Smooth muscle cell (in vitro differentiated cells): ENCODE measurements around the gene LRRC7. TPM values are rescaled to one million over a fixed set of nuclear protein-coding genes. Genes with fewer than 3 reads are reported as not detected.

Experiments used
- DNase-seq: peaks from one replicate; lab custom pipeline; 2025; ENCODE audit not compliant: unreplicated experiment; lab: John Stamatoyannopoulos, UW
- H2AFZ ChIP-seq: fragments of 200-600 bp; sonication (generic); 2 replicates; pipeline ENCODE4 v1.6.0; 2016; ENCODE audit warnings: antibody characterized with exemption, low read depth, mild to moderate bottlenecking
- H3F3A ChIP-seq: fragments of 200-600 bp; sonication (generic); 2 replicates; pipeline ENCODE4 v1.6.0; 2017; ENCODE audit warnings: antibody characterized with exemption, low read depth
- H3K27ac ChIP-seq: fragments of 200-600 bp; sonication (generic); 2 replicates; pipeline ENCODE4 v1.5.1; 2016; ENCODE audit warnings: low read depth, mild to moderate bottlenecking
- H3K27me3 ChIP-seq: fragments of 200-600 bp; sonication (generic); 2 replicates; pipeline ENCODE4 v1.6.1; 2016; ENCODE audit warnings: low read depth, mild to moderate bottlenecking
- H3K36me3 ChIP-seq: fragments of 200-600 bp; sonication (generic); 2 replicates; pipeline ENCODE4 v1.5.1; 2016; ENCODE audit warnings: low read depth
- H3K4me1 ChIP-seq: fragments of 200-600 bp; sonication (generic); 2 replicates; pipeline ENCODE4 v1.5.1; 2016; ENCODE audit warnings: low read depth
- H3K4me2 ChIP-seq: fragments of 200-600 bp; sonication (generic); 2 replicates; pipeline ENCODE4 v1.6.0; 2016; ENCODE audit warnings: mild to moderate bottlenecking
- H3K4me3 ChIP-seq: fragments of 200-600 bp; sonication (generic); 2 replicates; pipeline ENCODE4 v1.5.1; 2016; ENCODE audit warnings: mild to moderate bottlenecking
- H3K79me2 ChIP-seq: fragments of 200-600 bp; sonication (generic); 2 replicates; pipeline ENCODE4 v1.6.0; 2016; ENCODE audit warnings: low read depth, mild to moderate bottlenecking
- H3K9ac ChIP-seq: fragments of 200-600 bp; sonication (generic); 2 replicates; pipeline ENCODE4 v1.6.0; 2016; ENCODE audit warnings: low read depth
- H3K9me3 ChIP-seq: fragments of 200-600 bp; sonication (generic); replicated peaks from 2 replicates; pipeline ENCODE4 v1.5.1; 2016; ENCODE audit warnings: low read depth
- H4K20me1 ChIP-seq: fragments of 200-600 bp; sonication (generic); 2 replicates; pipeline ENCODE4 v1.6.0; 2016; ENCODE audit warnings: low read depth
- WGBS: methylation state at CpG from one replicate; pipeline ENCODE4 v1.1.7; 2016; ENCODE audit warnings: low lambda C conversion rate; 5-methylcytosine and 5-hydroxymethylcytosine counted together
- polyA plus RNA-seq: library from polyadenylated mRNA; unstranded; fragments of >200 nt; fragmentation: Nextera tagmentation; extraction: Ambion mirVana; gene quantifications from 2 replicates; pipeline ENCODE4 v1.2.1, GENCODE V29; 2016
- total RNA-seq: library from RNA; depleted of rRNA; stranded (reverse); fragments of >200 nt; gene quantifications from 2 replicates; pipeline ENCODE4 v1.2.3, GENCODE V29; 2014
- TF ChIP-seq, protein P1 (sequence below): fragments of 200-600 bp; sonication (generic); IDR thresholded peaks from 2 replicates; pipeline ENCODE4 v1.5.1; 2017; ENCODE audit warnings: borderline replicate concordance, mild to moderate bottlenecking, antibody characterized with exemption; ENCODE audit not compliant: insufficient read depth, poor library complexity, severe bottlenecking

The LRRC7 gene
- total and polyA plus RNA-seq, 2 experiments from 2014 or later, result 0.04 to 0.06 TPM

DNA sequence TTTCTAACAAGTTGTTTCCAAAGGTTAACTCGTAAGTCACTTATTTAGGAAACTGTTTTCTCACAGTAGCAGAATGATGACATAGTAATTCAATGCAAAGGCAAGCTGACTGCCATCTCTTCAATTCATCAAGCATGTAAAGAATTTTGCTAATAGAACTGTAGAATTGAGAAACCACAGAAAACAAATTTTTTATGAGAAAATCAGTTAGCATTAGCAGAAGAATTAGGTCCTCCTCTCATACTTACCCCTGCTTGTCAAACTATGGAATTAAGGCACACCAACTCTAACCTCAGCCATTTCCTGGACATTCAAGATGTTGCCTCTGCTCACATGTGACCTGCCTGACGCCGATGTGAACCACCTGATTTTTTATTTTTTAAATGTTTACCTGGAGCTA is 522.4 kb downstream of the LRRC7 start:
- Histone ChIP-seq H3K9me3 (no peaks in the 10 kb centered on the region), H3K9ac (no peak overlapping the region), H3K27ac (no peak overlapping the region), H3K27me3 (no peaks in the 10 kb centered on the region), H2AFZ (no peak overlapping the region), H3F3A (no peaks in the 10 kb centered on the region), H3K4me1 (no peaks in the 10 kb centered on the region), H3K4me2 (no peak overlapping the region), H3K79me2 (no peaks in the 10 kb centered on the region), H4K20me1 (no peaks in the 10 kb centered on the region), H3K4me3 (no peak overlapping the region), H3K36me3 (no peaks in the 10 kb centered on the region)
- no peak for DNase-seq
- TF ChIP-seq, protein P1, sequence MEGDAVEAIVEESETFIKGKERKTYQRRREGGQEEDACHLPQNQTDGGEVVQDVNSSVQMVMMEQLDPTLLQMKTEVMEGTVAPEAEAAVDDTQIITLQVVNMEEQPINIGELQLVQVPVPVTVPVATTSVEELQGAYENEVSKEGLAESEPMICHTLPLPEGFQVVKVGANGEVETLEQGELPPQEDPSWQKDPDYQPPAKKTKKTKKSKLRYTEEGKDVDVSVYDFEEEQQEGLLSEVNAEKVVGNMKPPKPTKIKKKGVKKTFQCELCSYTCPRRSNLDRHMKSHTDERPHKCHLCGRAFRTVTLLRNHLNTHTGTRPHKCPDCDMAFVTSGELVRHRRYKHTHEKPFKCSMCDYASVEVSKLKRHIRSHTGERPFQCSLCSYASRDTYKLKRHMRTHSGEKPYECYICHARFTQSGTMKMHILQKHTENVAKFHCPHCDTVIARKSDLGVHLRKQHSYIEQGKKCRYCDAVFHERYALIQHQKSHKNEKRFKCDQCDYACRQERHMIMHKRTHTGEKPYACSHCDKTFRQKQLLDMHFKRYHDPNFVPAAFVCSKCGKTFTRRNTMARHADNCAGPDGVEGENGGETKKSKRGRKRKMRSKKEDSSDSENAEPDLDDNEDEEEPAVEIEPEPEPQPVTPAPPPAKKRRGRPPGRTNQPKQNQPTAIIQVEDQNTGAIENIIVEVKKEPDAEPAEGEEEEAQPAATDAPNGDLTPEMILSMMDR, result no peak
- WGBS, result 89% methylated on average over 3 of the region's 3 CpGs

GRCh38 chr1:70090875-70091274 is 523.2 kb downstream of the LRRC7 start:
- Histone ChIP-seq H3K27me3 (no peaks in the 10 kb centered on the region), H3K9ac (no peak overlapping the region), H3K4me2 (peak overlapping the region; percentile 20), H4K20me1 (no peaks in the 10 kb centered on the region), H3K4me1 (no peaks in the 10 kb centered on the region), H3K4me3 (no peak overlapping the region), H3K9me3 (no peaks in the 10 kb centered on the region), H3K27ac (peak overlapping the region; percentile 35), H3K79me2 (no peaks in the 10 kb centered on the region), H3F3A (no peaks in the 10 kb centered on the region), H2AFZ (no peak overlapping the region), H3K36me3 (no peaks in the 10 kb centered on the region)
- WGBS, result 64% methylated on average over 2 of the region's 2 CpGs
- TF ChIP-seq, protein P1, result no peak
- no peak for DNase-seq

DNA sequence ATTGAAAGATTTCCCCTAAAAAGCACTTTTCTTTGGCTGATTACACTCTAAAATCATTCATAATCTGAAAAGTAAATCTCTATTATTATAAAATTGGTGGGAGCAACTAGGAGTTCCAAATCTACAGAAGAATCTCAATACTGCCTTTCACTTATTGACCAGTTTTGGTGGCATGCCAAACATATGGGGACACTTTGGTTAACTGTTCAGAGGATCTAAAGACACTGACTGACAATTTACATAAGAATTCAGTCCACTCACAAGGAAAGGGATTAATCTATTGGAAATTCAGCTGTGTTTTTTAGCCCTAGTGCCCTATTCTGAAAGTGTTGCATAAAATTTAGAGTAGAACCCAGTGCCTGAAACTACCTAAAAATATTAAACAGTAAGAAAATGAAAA is 524.1 kb downstream of the LRRC7 start:
- H3K9ac ChIP-seq, result no peak overlapping the region
- no peak overlapping the region for H2AFZ ChIP-seq
- no peak overlapping the region for H3K4me2 ChIP-seq
- TF ChIP-seq, protein P1, result no peak
- no peak overlapping the region for H3K27ac ChIP-seq
- H3K79me2 ChIP-seq, result no peaks in the 10 kb centered on the region
- no peaks in the 10 kb centered on the region for H3K27me3 ChIP-seq
- no peak overlapping the region for H3K4me3 ChIP-seq
- H4K20me1 ChIP-seq, result no peaks in the 10 kb centered on the region
- no peaks in the 10 kb centered on the region for H3K9me3 ChIP-seq
- H3F3A ChIP-seq, result no peaks in the 10 kb centered on the region
- H3K4me1 ChIP-seq, result no peaks in the 10 kb centered on the region
- no peak for DNase-seq
- no peaks in the 10 kb centered on the region for H3K36me3 ChIP-seq

DNA sequence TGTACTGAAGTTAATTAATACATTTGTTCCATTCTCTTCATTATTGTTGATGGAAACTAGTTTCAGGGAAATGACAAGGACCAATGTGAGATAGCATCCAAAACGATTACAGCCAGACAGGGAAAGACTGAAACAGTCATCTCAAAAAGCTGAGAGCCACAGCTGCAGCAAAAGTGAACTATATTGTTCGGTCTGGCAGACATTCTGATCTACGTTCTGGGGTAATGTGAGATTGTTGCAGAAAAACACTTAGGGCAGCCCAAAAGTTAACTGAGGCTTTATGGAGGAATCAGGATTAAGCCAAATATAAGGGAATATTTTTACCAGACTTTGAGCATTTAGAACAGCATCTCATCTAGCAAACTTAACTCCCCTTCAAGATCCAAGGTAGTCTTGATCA is 524.8 kb downstream of the LRRC7 start:
- no peak overlapping the region for H3K9ac ChIP-seq
- WGBS, result 85% methylated on average over 3 of the region's 3 CpGs
- no peak overlapping the region for H3K4me3 ChIP-seq
- H4K20me1 ChIP-seq, result no peaks in the 10 kb centered on the region
- no peaks in the 10 kb centered on the region for H3K9me3 ChIP-seq
- TF ChIP-seq, protein P1, result no peak
- no peak overlapping the region for H3K27ac ChIP-seq
- no peaks in the 10 kb centered on the region for H3K4me1 ChIP-seq
- H3K4me2 ChIP-seq, result no peak overlapping the region
- no peaks in the 10 kb centered on the region for H3K79me2 ChIP-seq
- H3F3A ChIP-seq, result no peaks in the 10 kb centered on the region
- H2AFZ ChIP-seq, result no peak overlapping the region
- no peaks in the 10 kb centered on the region for H3K36me3 ChIP-seq
- no peaks in the 10 kb centered on the region for H3K27me3 ChIP-seq
- no peak for DNase-seq
